ENCODE results near the gene FOXO6. TPM values are rescaled to one million over a fixed set of nuclear protein-coding genes. Genes with fewer than 3 reads are reported as not detected.

FOXO6 gene
- total and polyA plus RNA-seq, 2 experiments from 2014 or later = 0.68 to 4.2 TPM

GRCh38 chr1:41312991-41313645 lies 48.1 kb upstream of the FOXO6 start:
- peaks cover 12% of the 10 kb centered on the region for H3K4me1 ChIP-seq (ENCODE audit: insufficient read depth)
- no peaks in the 10 kb centered on the region for H3K79me2 ChIP-seq (replicated peaks; ENCODE audit: insufficient read depth)
- Mint-ChIP-seq H3K27me3 (ENCODE audit: insufficient read depth, low read depth, poor library complexity) (peaks cover 3% of the 10 kb centered on the region), H3K4me3 (no peak overlapping the region), H3K4me1 (peaks cover 17% of the 10 kb centered on the region), H3K9me3 (no peaks in the 10 kb centered on the region; the same call in 2 of the 3 replicates), H3K36me3 (ENCODE audit: low read depth) (no peaks in the 10 kb centered on the region), H3K27ac (no peak overlapping the region)
- DNase-seq (ENCODE audit: low spot score) = no peak
- H3K4me3 ChIP-seq = no peak overlapping the region
- peak overlapping the region; percentile 79 for H2AFZ ChIP-seq
- ATAC-seq = no peak; the same call in 1 of the 3 replicates
- H3K9me2 ChIP-seq (ENCODE audit: insufficient read depth) = 0 out of 2 replicates have a peak, but pooled peaks cover 3% of the 10 kb centered on the region
- no peaks in the 10 kb centered on the region for H4K20me1 ChIP-seq (replicated peaks; ENCODE audit: insufficient read depth)
- H3K4me2 ChIP-seq = no peak overlapping the region
- H3K27me3 ChIP-seq (ENCODE audit: insufficient read depth) = no peaks in the 10 kb centered on the region
- TF ChIP-seq EZH2phosphoT487 (IDR thresholded peaks at IDR 0.05; ENCODE audit: unreplicated experiment) = no peak
- H3F3A ChIP-seq (replicated peaks; ENCODE audit: low read depth) = no peaks in the 10 kb centered on the region
- no peaks in the 10 kb centered on the region for H3K36me3 ChIP-seq (ENCODE audit: insufficient read depth)
- no peak overlapping the region for H3K27ac ChIP-seq (ENCODE audit: low read depth)

GRCh38 chr1:41313661-41314131 lies 47.5 kb upstream of the FOXO6 start:
- Mint-ChIP-seq H3K4me1 (peaks cover 17% of the 10 kb centered on the region), H3K36me3 (ENCODE audit: low read depth) (no peaks in the 10 kb centered on the region), H3K27me3 (ENCODE audit: insufficient read depth, low read depth, poor library complexity) (peaks cover 3% of the 10 kb centered on the region), H3K4me3 (no peak overlapping the region), H3K9me3 (no peaks in the 10 kb centered on the region), H3K27ac (no peak overlapping the region)
- H3K4me2 ChIP-seq = no peak overlapping the region
- H3K4me3 ChIP-seq = no peak overlapping the region
- H3K27me3 ChIP-seq (ENCODE audit: insufficient read depth) = no peaks in the 10 kb centered on the region
- H3K4me1 ChIP-seq (ENCODE audit: insufficient read depth) = peaks cover 12% of the 10 kb centered on the region
- no peak overlapping the region for H3K27ac ChIP-seq (ENCODE audit: low read depth)
- peak overlapping the region; percentile 79 for H2AFZ ChIP-seq
- H4K20me1 ChIP-seq (replicated peaks; ENCODE audit: insufficient read depth) = no peaks in the 10 kb centered on the region
- 0 out of 2 replicates have a peak, but pooled peaks cover 3% of the 10 kb centered on the region for H3K9me2 ChIP-seq (ENCODE audit: insufficient read depth)
- H3K36me3 ChIP-seq (ENCODE audit: insufficient read depth) = no peaks in the 10 kb centered on the region
- no peaks in the 10 kb centered on the region for H3K79me2 ChIP-seq (replicated peaks; ENCODE audit: insufficient read depth)
- TF ChIP-seq REST (IDR thresholded peaks at IDR 0.05; ENCODE audit: unreplicated experiment) = no peak
- no peak for TF ChIP-seq ZNF331 (CRISPR knock-in tag; IDR thresholded peaks at IDR 0.05; ENCODE audit: low read depth)
- peak; percentile 74 to 77 for TF ChIP-seq CTCF (conservative IDR thresholded peaks at IDR 0.05; ENCODE audit: low read depth in 2 of 2)
- no peak for TF ChIP-seq EZH2 (IDR thresholded peaks at IDR 0.05; ENCODE audit: low read depth, unreplicated experiment)
- ATAC-seq (peak; percentile 93), DNase-seq (ENCODE audit: low spot score) (peak; percentile 82)
- H3F3A ChIP-seq (replicated peaks; ENCODE audit: low read depth) = no peaks in the 10 kb centered on the region
